PC-9 (cell line): ENCODE results near the gene SAFB2.

ENCODE experiments used
- EZH2 ChIP-seq: fragments of 200-600 bp; sonication (generic); IDR thresholded peaks from 2 replicates; pipeline ENCODE4 v1.8.0; 2017; ENCODE audit warnings: antibody characterized with exemption, low read depth
- TF ChIP-seq, protein P1 (sequence below): fragments of 200-600 bp; sonication (generic); conservative IDR thresholded peaks from 2 replicates; pipeline ENCODE4 v1.6.1; 2017; ENCODE audit warnings: mixed run types, antibody characterized with exemption, mild to moderate bottlenecking, moderate library complexity

DNA sequence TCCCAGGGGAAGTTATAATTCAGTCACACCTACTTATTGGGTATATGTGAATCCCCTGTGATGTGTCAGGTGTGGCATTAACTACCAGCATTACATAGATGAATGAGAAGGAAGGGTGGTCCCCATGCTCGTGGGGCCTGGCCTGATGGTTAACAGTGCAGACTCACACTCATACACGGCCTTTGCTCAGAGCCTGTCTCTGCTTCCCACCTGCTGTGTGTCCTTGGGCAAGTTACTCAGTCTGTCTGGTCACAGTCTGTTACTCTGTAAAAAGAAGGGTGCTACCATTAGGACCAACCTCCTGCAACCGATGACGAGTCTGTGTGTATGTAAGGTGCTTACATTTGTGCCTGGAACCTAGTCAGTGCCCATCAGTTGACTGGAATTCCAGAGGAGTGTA, 24.1 kb upstream of the SAFB2 start:
- TF ChIP-seq, protein P1, sequence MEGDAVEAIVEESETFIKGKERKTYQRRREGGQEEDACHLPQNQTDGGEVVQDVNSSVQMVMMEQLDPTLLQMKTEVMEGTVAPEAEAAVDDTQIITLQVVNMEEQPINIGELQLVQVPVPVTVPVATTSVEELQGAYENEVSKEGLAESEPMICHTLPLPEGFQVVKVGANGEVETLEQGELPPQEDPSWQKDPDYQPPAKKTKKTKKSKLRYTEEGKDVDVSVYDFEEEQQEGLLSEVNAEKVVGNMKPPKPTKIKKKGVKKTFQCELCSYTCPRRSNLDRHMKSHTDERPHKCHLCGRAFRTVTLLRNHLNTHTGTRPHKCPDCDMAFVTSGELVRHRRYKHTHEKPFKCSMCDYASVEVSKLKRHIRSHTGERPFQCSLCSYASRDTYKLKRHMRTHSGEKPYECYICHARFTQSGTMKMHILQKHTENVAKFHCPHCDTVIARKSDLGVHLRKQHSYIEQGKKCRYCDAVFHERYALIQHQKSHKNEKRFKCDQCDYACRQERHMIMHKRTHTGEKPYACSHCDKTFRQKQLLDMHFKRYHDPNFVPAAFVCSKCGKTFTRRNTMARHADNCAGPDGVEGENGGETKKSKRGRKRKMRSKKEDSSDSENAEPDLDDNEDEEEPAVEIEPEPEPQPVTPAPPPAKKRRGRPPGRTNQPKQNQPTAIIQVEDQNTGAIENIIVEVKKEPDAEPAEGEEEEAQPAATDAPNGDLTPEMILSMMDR, result no peak
- TF ChIP-seq EZH2, result no peak
